ENCODE measurements around the gene PURA. TPM values are rescaled to one million over a fixed set of nuclear protein-coding genes. Genes with fewer than 3 reads are reported as not detected.

The PURA gene
- total RNA-seq, 1 donor from 2014 or later: 8.3 TPM

GRCh38 chr5:140157032-140157781 is 43.3 kb downstream of the PURA start:
- H3K27ac Mint-ChIP-seq: peak overlapping the region; percentile 80
- H3K4me1 Mint-ChIP-seq (ENCODE audit: unreplicated experiment): peaks cover 9% of the 10 kb centered on the region
- no peaks in the 10 kb centered on the region for H3K36me3 Mint-ChIP-seq
- peak; percentile 90 for DNase-seq (ENCODE audit: extremely low spot score, unreplicated experiment)
- peaks cover 20% of the 10 kb centered on the region for H3K27me3 Mint-ChIP-seq
- peak overlapping the region; percentile 83 for H3K4me3 Mint-ChIP-seq
- peak; percentile 96 for TF ChIP-seq CTCF (conservative IDR thresholded peaks at IDR 0.05)
- H3K9me3 Mint-ChIP-seq: no peaks in the 10 kb centered on the region

DNA sequence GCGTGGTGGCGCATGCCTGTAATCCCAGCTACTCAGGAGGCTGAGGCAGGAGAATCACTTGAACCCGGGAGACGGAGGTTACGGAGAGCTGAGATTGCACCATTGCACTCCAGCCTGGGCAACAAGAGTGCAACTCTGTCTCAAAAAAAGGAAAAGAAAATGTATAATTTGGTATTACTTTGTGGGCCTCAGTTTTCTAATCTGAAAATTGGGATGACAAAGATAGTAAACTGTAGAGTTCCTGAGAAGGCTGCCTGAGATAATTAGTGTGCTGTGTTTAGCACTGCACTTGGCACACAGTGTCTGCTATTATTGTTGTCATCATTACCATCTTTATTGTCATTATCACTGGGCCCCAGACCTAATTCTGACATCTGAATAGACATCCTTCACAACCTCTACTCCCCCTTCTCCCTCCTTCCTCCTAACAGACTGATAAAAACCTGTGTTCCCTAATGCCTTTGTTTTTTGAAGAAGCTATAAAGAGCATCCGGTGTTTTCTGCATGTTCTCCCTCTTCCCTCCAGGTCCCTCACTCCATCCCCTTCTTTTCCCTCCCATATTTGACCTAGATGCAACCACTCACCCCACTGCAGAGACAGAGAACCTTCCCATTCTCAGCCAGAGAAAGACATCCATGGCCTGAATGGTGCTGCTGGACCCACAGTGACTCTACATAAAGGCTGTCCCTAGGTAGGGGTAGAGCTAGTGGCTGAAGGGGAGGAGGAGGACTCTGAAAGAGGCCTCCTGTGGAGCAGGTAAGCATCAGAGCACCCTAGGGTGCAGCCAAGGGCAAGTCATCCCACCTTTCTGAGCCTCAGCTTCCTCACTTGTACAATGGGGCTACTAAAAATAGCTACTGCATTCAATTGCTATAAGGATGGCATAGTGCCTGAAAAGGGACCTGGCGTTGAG is 45.4 kb downstream of the PURA start:
- H3K4me1 Mint-ChIP-seq (ENCODE audit: unreplicated experiment): peaks cover 9% of the 10 kb centered on the region
- no peaks in the 10 kb centered on the region for H3K9me3 Mint-ChIP-seq
- DNase-seq (ENCODE audit: extremely low spot score, unreplicated experiment): no peak
- peak overlapping the region; percentile 77 for H3K27ac Mint-ChIP-seq
- H3K4me3 Mint-ChIP-seq: no peak overlapping the region
- peaks cover 13% of the 10 kb centered on the region for H3K27me3 Mint-ChIP-seq
- no peak for TF ChIP-seq CTCF (conservative IDR thresholded peaks at IDR 0.05)
- no peaks in the 10 kb centered on the region for H3K36me3 Mint-ChIP-seq

GRCh38 chr5:140162275-140162674 is 48.4 kb downstream of the PURA start:
- Mint-ChIP-seq H3K4me1 (ENCODE audit: unreplicated experiment) (peaks cover 7% of the 10 kb centered on the region), H3K27me3 (peaks cover 15% of the 10 kb centered on the region), H3K4me3 (no peak overlapping the region), H3K27ac (no peak overlapping the region), H3K9me3 (no peaks in the 10 kb centered on the region), H3K36me3 (no peaks in the 10 kb centered on the region)
- no peak for DNase-seq (ENCODE audit: extremely low spot score, unreplicated experiment)
- TF ChIP-seq CTCF (conservative IDR thresholded peaks at IDR 0.05): no peak

GRCh38 chr5:140162781-140163180 is 48.9 kb downstream of the PURA start:
- H3K27me3 Mint-ChIP-seq: peaks cover 15% of the 10 kb centered on the region
- no peak overlapping the region for H3K27ac Mint-ChIP-seq
- TF ChIP-seq CTCF (conservative IDR thresholded peaks at IDR 0.05): no peak
- H3K36me3 Mint-ChIP-seq: no peaks in the 10 kb centered on the region
- no peaks in the 10 kb centered on the region for H3K9me3 Mint-ChIP-seq
- no peak overlapping the region for H3K4me3 Mint-ChIP-seq
- DNase-seq (ENCODE audit: extremely low spot score, unreplicated experiment): no peak
- H3K4me1 Mint-ChIP-seq (ENCODE audit: unreplicated experiment): peaks cover 10% of the 10 kb centered on the region

GRCh38 chr5:140165101-140165922 is 51.4 kb downstream of the PURA start:
- Mint-ChIP-seq H3K9me3 (no peaks in the 10 kb centered on the region), H3K36me3 (no peaks in the 10 kb centered on the region), H3K27me3 (peaks cover 8% of the 10 kb centered on the region), H3K4me1 (ENCODE audit: unreplicated experiment) (peaks cover 15% of the 10 kb centered on the region), H3K4me3 (no peak overlapping the region), H3K27ac (peak overlapping the region; percentile 85)
- TF ChIP-seq CTCF (conservative IDR thresholded peaks at IDR 0.05): no peak
- DNase-seq (ENCODE audit: extremely low spot score, unreplicated experiment): no peak

Measured in type B pancreatic cell (in vitro differentiated cells).